ENCODE results near the gene MCOLN1.

MCOLN1 gene

GRCh38 chr19:7504684-7505083 is 17.7 kb upstream of the MCOLN1 start:
- no peak for DNase-seq

- no peak for DNase-seq
Observed at GRCh38 chr19:7505288-7505681, 17.1 kb upstream of the MCOLN1 start.

- no peak for DNase-seq
Observed at GRCh38 chr19:7505682-7506384, 16.6 kb upstream of the MCOLN1 start.

GRCh38 chr19:7506385-7507328 is 15.8 kb upstream of the MCOLN1 start:
- DNase-seq, result peak; percentile 50

GRCh38 chr19:7507884-7508283 is 14.5 kb upstream of the MCOLN1 start:
- peak; percentile 58 for DNase-seq

GRCh38 chr19:7509625-7510024 is 12.8 kb upstream of the MCOLN1 start:
- DNase-seq, result no peak

- DNase-seq, result no peak
Observed at GRCh38 chr19:7512400-7512851, 10.0 kb upstream of the MCOLN1 start.

- no peak for DNase-seq
Observed at GRCh38 chr19:7513809-7514642, 8.4 kb upstream of the MCOLN1 start.

- DNase-seq, result no peak
Observed at GRCh38 chr19:7515110-7515644, 7.2 kb upstream of the MCOLN1 start.

- peak; percentile 64 for DNase-seq
Observed at GRCh38 chr19:7515645-7516151, 6.7 kb upstream of the MCOLN1 start, which contains the start of gene ZNF358. TSS of gene ZNF358 (plus strand) at chr19:7516103. CDS start at chr19:7519243, 3,140 bp downstream.

- no peak for DNase-seq
Observed at GRCh38 chr19:7516333-7516732, 6.1 kb upstream of the MCOLN1 start.

- no peak for DNase-seq
Observed at GRCh38 chr19:7516878-7517277, 5.5 kb upstream of the MCOLN1 start.

- no peak for DNase-seq
Observed at GRCh38 chr19:7519361-7520130, 2.9 kb upstream of the MCOLN1 start.

- DNase-seq, result no peak
Observed at GRCh38 chr19:7520131-7521051, 2.0 kb upstream of the MCOLN1 start.

- no peak for DNase-seq
Observed at GRCh38 chr19:7521551-7522071, 813 bp upstream of the MCOLN1 start.

GRCh38 chr19:7522923-7523667 is 671 bp downstream of the MCOLN1 start:
- no peak for DNase-seq

- DNase-seq, result no peak
Observed at GRCh38 chr19:7524523-7524922, 2.1 kb downstream of the MCOLN1 start.

- DNase-seq, result no peak
Observed at GRCh38 chr19:7524992-7525739, 2.7 kb downstream of the MCOLN1 start.

All from fibroblast of upper back skin (primary cell).